ENCODE measurements around the gene FOSB.

DNA sequence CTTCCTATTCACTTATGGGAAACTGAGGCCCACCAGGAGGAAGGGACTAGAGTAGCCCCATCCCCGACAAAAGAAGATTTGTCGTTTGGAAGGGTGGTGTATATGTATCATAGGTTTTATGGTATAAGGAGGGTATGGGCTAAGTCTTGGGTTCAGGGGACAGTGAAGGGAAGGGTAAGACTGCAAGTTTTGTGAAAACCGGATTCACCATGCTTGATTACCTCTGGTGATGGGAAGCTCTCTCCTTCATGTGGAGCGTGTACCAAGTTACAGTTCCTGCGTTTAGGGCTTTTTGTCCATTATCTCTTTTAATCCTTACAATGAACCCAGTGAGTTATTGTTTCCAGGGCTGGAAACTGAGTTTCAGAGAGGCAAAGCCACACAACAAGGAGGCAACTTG, 43.3 kb downstream of the FOSB start:
- TF ChIP-seq, protein P1, sequence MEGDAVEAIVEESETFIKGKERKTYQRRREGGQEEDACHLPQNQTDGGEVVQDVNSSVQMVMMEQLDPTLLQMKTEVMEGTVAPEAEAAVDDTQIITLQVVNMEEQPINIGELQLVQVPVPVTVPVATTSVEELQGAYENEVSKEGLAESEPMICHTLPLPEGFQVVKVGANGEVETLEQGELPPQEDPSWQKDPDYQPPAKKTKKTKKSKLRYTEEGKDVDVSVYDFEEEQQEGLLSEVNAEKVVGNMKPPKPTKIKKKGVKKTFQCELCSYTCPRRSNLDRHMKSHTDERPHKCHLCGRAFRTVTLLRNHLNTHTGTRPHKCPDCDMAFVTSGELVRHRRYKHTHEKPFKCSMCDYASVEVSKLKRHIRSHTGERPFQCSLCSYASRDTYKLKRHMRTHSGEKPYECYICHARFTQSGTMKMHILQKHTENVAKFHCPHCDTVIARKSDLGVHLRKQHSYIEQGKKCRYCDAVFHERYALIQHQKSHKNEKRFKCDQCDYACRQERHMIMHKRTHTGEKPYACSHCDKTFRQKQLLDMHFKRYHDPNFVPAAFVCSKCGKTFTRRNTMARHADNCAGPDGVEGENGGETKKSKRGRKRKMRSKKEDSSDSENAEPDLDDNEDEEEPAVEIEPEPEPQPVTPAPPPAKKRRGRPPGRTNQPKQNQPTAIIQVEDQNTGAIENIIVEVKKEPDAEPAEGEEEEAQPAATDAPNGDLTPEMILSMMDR (IDR thresholded peaks at IDR 0.05), result no peak
- TF ChIP-seq POLR2AphosphoS5 (IDR thresholded peaks at IDR 0.05; ENCODE audit: insufficient read depth in 1 of 2, low read depth in 1 of 2) (no peak), POLR2A (IDR thresholded peaks at IDR 0.05) (no peak)
